Stimulated activated CD8-positive, alpha-beta memory T cell treated with anti-CD3 and anti-CD28 coated beads, Interleukin-7, amount 100 ng/mL, for 4 hours (primary cell): ENCODE data around the gene LMF2.
"Not testable (repeated sequence)": the region's sequence is repeated elsewhere in the genome, so short reads cannot be mapped to it uniquely, and the experiment has no call there.

Experiments
- DNase-seq, 2 donors: peaks; one replicate each; pipeline ENCODE4 v3.0.0-alpha.2; 2020; ENCODE audit warnings: low read depth in 2 of 2

LMF2 gene, protein sequence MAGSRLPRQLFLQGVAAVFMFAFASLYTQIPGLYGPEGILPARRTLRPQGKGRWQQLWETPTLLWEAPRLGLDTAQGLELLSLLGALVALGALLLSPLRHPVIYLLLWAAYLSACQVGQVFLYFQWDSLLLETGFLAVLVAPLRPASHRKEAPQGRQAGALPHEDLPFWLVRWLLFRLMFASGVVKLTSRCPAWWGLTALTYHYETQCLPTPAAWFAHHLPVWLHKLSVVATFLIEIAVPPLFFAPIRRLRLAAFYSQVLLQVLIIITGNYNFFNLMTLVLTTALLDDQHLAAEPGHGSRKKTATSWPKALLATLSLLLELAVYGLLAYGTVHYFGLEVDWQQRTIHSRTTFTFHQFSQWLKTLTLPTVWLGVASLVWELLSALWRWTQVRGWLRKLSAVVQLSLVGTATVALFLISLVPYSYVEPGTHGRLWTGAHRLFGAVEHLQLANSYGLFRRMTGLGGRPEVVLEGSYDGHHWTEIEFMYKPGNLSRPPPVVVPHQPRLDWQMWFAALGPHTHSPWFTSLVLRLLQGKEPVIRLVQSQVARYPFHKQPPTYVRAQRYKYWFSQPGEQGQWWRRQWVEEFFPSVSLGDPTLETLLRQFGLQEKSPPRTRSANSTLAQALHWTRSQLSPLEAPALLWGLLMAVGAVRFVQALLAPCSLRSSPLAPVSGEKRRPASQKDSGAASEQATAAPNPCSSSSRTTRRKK

DNA sequence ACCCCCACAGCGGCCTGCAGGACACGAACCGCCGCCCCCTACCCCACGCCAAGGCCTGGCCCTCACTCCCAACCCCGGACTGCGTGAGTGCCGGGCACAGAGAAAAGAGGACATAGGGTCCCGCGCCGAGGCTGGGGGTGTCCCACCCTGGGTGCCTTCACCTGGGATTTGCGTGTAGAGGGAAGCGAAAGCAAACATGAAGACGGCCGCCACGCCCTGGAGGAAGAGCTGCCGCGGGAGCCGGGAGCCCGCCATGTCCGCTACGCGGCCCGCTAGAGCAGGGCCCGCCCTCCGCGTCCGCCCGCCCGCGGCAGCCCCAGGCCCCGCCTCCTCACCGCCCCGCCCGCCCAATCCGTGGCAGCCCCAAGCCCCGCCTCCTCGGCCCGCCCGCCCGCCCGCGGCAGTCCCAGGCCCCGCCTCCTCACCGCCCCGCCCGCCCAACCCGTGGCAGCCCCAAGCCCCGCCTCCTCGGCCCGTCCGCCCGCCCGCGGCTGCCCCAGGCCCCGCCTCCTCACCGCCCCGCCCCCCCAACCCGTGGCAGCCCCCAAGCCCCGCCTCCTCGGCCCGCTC lies at the start of gene LMF2:
Gene LMF2 (minus strand): TSS at position 282 of the 570 bp plus-strand sequence. CDS start 27 bp downstream, at position 255.
- peak; percentile 83 to 90 for DNase-seq

DNA sequence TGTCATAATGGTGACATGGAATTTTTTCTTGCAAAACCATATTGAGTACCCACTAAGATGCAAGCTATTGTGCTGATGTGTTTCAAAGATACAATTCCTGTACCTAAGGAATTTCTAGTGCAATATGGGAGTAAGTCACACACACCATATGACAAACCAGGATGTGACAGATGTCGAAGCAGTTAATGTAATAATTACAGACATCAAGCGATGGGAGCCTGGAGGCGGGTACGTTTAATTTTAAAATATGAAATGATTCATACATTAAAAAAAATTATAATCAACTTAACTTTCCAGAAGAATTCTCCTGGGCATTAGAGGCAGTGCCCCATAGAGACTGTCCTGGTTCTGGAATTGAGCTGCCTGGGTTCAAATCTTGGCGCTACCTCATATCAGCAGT lies 49.2 kb upstream of the LMF2 start:
- no peak for DNase-seq

DNA sequence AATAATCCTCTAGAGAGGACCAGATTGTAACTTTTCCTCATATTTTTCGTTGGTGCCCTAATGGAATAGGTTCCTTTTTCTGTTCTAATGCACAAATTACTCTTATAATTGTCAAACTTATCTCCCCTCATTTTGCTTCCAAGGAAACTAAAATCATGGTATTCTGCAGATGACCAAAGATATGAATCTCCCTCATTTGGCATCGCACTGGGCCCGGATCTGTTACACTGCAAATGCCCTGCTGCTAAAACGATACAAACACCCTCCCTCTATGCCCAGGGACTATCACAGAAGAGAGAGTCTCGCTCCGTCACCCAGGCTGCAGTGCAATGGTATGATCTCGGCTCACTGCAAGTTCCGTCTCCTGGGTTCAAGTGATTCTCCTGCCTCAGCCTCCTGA lies 45.8 kb upstream of the LMF2 start:
- DNase-seq = no peak

DNA sequence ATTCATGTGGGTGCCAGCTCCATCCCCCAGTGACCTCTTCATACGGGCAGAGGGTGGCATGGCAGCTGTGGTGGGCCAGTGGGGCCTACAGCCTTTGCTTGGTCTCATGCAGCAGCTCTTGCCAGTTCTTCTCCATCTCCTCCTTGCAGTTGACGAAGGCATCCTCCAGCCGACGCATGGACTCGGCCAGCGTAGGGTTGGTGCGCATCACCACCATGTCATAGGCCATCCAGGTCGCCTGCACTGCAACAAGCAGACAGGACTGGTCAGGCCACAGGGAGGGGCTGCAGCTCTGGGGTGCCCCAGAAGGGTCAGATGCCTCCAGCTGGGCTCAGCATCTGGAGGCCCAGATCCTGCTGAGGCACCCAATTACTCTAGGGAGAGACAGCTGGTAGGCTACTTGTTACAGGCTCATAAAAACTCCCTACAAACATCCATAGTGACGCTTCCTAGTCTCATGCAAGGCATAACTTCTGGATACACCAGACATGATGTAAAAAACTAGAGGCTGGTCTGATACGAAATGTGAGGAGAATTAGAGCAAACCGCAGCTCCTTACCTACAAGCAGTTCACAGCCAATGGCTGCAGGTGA lies 43.8 kb upstream of the LMF2 start:
- DNase-seq = no peak

DNA sequence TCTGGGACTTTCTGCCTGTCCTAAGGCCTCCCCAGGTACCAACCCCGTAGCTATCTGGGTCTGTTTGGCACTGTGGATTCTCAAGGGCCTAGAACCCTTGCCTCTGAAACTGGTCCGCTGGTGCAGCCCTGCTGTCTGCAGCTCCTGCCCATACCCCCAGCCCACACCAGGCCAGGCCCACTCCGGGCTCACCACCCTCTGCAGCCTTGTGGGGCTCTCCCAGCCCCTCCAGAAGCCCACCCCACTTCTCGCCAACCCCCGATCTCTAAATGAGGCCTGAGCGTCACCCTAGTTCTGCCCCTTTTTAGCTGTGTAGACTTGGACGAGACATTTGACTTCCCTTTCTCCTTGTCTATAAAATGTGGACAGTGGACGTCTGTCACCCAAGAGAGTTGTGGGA lies 42.9 kb upstream of the LMF2 start:
- DNase-seq = no peak

DNA sequence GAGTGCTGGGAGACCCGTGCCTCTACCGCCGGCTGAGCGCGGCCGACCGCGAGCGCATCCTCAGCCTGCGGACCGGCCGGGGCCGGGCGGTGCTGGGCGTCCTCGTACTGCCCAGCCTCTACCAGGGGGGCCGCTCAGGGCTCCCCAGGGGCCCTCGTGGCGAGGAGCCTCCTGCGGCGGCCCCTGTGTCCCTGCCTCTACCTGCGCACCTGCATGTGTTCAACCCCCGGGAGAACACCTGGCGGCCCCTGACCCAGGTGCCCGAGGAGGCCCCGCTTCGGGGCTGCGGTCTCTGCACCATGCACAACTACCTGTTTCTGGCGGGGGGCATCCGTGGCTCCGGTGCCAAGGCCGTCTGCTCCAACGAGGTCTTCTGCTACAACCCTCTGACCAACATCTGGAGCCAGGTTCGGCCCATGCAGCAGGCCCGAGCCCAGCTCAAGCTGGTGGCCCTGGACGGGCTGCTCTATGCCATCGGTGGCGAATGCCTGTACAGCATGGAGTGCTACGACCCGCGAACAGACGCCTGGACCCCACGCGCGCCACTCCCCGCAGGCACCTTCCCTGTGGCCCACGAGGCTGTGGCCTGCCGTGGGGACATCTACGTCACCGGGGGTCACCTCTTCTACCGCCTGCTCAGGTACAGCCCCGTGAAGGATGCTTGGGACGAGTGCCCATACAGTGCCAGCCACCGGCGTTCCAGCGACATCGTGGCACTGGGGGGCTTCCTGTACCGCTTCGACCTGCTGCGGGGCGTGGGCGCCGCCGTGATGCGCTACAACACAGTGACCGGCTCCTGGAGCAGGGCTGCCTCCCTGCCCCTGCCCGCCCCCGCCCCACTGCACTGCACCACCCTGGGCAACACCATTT lies 41.7 kb upstream of the LMF2 start:
- no peak for DNase-seq

DNA sequence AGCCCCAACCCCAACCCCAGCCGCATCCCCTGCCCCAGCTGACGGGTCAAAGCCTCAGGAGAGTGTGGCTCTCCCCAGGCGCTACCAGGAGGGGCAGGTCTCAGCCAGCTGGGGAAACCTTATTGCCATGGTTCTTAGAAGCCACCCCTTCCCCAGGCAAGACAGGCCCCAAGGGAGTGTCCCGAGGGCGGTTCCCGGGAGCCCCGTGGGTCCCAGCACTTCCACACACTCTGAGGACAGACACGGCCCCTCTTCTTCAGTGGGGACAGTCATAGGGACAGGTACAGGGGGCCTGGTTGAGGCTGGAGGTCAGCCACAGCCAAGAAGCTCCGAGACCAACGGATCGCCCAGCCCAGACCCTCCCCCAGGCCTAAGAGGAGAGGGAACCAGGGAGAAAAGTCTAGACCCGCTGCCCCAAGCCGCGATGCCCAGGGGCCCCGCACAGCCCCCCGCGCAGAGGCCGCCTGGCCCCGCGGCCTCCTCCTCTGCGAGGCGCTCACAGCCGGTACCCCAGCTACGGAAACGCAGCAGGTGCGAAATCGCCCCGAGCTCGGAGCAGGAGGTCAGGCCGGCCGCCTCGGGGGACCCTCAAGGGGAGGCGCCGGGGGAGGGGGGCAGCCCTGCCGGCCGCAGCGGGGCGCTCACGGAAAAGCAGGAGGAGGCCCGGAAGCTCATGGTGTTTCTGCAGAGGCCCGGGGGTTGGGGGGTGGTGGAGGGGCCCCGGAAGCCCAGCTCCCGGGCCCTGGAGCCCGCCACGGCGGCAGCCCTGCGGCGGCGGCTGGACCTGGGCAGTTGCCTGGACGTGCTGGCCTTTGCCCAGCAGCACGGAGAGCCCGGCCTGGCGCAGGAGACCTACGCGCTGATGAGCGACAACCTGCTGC lies 40.8 kb upstream of the LMF2 start:
- DNase-seq = peak in 1 of 2 donors; percentile 27

DNA sequence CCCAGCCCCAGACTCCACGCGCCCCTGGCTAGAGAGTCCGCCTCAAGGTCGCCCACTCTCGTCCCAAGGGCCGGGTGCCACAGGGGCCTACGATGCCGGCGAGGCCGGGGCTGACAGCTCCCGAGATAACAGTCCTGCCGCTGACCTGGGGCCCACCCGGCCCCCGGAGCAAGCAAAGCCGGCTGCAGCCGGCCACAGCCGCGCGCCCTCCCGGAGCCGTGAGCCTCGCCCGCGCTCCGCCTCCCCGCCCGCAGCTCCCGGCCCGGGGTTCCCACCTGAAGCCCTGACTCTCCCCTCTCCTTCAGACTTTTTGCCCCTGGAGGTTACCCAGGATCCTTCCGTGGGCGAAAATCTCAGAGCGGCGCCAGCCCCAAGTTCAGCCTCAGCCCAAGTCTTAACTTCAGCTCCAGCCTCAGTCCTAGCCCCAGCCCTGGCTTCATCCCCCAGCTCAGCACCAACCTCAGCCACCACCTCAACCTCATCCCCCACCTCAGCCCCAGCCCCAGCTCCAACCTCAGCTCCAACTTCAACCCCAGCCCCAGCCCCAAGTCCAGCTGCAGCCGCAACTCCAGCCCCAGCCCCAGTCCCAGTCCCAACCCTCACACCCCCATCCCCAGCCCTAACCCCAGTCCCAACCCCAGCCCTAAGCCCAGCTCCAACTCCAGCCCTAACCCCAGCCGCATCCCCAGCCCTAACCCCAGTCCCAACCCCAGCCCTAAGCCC lies 39.9 kb upstream of the LMF2 start:
- DNase-seq = no peak

DNA sequence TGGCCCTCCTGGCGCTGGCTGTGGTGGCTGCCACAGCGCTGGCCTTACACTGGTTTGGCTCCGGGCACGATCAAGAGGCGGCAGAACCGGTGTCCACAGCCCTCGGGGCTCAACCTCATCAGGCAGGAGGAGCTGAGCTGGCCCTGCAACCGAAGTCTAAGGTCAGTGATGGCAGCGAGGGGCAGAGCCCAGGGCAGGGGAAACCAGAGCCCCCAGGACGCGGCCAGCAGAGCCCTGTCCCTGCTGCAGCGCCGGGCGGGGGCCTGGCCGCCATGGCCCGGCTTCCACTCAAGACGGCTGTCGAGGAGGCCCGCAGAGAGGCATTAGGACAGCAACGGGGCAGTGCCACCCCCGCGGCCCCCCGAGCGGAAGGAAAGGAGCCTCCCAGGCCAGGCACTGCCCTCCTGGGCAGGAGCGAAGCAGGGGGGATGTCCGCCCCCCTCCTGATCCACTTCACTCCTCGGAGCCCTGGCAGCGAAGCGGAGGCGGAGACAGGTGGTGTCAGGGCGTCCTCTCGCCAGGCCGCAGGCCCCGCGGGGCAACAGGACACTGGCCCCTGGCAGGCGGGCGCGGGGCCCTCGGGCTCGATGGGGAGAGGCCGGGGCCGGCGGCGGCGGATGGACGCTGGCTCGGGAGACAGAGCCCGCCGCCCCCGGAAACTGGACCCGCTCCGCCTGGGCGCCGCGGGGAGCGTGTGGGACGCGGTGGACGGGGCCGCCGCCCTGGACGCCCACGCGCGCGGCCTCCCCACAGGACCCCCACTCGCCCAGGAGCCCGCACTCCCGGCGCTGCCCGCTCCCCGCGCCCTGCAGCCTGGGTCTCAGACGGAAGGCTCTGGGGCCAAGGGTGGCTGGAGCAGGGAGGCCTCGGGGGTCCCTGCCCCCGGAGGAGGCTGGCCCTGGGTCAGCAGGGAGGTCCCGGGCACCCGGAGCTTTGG lies 39.1 kb upstream of the LMF2 start:
- no peak for DNase-seq

DNA sequence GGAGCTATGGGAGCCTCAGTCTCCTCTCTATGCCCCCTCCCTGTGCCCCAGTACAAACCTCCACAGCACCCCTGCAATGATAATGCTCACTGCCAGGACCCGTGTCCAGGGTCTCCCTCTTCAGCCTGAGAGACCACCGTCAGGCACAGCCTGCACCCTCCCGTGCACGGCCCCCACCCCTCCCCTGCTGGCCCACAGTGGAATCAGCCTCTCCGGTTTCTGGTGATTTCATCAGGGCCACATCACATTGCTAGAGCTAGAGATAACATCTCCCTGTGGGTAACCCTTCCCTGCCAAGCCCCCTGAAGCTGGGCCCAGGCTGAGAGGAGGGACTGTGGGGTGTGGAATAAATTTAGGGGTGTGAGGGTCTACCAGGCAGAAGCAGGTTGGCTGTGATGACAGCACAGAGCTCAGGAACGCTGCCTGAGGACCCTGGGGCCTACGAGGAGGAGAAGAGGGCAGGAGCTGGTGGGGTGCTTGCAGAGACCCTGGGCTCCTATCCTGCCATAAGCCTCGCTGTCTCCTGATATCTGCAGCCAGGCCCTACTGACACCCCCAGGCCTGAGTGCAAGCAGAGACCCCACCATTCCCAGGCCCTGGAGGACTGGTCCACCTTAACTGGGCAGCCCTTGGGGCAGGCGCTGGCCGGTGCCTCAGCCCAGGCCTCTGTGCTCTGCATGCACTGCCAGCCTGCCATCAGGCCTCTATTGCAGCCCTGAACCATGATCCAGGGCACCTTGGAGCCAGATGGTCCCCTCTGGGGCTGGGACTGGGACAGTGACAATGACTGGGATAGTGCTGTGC lies 38.2 kb upstream of the LMF2 start, which contains the start of gene KLHDC7B:
Gene KLHDC7B (plus strand): TSS at position 378 of the 804 bp plus-strand sequence. CDS start 345 bp downstream, at position 723.
- peak in 1 of 2 donors; percentile 25 for DNase-seq

DNA sequence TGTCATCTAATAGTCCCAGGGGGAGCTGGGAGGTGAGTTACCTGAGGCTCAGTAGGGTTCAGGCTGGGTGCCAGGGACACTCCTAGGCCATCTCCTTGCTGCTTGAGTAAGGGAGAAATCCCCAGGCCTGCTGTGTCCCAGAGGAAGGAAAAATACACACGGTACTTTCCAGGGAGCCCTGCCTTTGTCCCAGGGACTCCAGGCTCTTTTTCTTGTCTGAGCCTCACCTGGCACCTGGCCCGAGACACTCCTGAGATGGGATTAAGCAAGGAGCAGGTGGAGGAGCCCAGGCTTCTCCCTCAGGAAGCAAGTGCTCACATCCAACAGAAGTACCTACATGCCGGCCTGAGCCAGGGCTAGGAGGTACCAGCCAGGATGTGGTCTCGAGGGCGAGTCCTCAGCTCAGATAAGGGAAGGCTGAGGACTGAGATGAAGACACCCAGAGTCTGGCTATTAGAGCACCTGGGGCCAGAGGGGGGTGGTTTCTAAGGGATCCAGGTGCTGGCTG lies 37.3 kb upstream of the LMF2 start:
- DNase-seq = no peak

DNA sequence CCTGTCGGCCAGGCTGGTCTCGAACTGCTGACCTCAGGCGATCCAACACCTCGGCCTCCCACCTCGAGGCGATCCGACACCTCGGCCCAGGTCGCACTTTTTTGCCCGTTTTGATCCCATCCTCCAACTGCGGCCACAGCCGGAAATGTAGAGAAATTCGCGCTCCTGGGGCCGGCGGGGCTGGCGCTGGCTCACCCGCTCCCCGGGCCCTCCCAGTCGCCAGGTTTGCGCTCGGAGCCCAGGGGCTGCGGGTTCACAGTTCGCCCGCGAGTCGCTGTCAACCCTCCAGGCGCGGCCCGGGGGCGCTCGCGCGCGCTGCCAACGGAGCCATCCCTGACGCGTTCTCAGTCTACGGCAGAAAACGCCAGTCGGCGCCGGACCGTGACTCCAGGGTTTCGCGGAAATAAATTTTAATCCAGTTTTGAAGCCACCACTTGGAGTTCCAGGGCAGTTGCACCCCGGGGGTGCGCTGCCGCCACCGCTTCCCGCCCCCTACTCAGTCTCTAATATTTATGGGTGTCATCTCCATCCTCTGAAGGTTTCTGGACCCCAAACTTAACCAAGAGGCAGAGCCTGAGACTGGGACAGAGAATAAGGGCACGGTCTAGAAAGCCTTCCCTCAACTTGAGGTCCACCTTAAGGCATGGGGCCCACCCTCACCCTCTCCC lies 36.7 kb upstream of the LMF2 start:
- DNase-seq = peak; percentile 64 to 82

DNA sequence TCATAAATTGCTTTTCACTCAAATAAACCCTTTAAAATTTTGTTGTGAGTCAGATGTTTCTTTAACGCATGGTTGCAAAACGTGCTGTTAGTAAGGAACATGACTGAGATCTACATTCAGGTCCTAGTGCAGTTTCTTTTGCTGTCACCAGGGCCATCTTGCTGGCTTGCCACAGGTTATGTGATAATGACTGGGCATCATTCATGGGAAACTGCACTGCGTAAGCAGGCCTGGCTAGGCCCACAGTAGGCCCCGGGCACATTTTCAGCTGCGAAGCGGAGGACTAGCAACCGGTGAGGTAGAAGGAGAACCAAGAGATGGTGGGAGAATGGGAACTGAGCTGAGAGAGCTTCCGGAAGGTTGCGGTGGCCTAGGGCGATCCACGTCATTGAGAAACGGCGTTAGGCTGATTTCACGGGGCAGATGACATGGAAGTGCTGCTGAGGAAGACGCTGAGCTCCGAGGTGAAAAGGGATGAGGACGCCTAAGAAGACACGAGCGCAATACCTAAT lies 35.0 kb upstream of the LMF2 start:
- no peak for DNase-seq

DNA sequence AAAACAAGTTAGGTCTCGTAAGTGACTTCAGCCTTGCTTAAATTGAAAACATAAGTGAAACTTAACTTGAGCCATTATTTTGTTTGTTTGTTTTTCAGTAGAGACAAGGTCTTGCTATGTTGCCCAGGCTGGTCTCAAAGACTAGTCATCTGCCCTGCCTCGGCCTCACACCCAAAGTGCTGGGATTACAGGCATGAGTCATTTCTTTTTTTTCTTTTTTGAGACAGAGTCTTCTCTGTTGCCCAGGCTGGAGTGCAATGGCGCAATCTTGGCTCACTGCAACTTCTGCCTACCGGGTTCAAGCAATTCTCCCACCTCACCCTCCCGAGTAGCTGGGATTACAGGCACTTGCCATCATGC lies 34.1 kb upstream of the LMF2 start:
- DNase-seq = not testable (repeated sequence)

DNA sequence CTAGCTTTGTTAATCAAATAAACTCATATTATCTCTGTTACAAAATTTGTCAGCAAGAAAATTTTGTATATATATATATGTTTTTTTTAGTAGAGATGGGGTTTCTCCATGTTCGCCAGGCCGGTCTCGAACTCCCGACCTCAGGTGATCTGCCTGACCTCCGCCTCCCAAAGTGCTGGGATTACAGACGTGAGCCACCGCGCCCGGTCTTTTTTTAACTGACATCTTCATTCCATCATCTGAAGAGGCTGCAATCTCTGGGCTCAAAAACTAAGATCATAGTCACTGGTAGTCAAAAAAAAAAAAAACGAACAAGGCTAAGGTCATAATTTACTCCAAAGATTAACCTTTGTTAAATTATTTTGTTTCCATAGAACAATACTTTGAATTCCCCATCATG lies 32.9 kb upstream of the LMF2 start:
- no peak for DNase-seq

DNA sequence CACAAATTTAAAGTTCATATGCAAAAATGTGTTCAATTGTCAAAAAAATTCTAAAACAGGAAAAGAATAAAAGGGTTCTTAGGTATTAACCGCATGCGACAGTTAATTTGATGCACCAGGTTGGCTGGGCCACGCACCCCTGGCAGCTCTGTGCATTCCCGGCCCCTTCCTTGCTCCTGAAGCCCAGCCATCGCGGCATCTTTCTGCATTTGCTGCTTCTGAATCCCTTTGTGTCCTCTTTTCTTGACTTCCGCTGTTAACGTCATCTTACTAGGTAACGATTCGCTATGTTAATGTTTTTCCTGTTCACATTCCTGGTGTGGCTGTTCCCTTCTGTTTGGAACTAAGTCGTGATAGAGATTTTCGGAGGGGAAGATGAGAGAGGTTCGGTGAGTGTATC lies 30.3 kb upstream of the LMF2 start:
- DNase-seq = no peak

DNA sequence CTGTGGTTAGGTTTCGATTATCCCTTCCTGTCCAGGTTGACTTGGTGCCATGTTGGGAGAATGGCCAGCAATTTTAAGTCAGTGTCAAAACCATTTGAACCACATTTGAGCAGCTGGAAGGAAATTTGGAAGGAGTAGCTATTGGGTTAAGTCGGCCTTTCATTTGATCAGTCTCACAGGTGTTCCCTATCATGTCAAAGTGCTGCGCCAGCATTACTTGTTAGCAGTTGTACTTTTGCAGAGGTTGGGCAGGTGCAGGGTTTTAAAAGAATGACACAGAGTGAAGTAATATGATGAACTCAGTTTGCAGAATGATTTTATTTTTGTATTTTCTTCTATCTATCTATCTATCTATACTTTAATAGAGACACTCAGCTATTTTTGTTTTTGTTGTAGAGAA lies 28.7 kb upstream of the LMF2 start:
- DNase-seq = no peak
